PFSK-1 (cell line): ENCODE results near the gene CUBN.

Experiments used
- POLR2AphosphoS5 ChIP-seq: IDR thresholded peaks from 2 replicates; pipeline ENCODE4 v1.6.1; 2012; ENCODE audit warnings: low read depth, mild to moderate bottlenecking, control low read depth, low read length, moderate library complexity
- REST ChIP-seq, 2 experiments: IDR thresholded peaks; 2 replicates each; pipeline versions ENCODE4 v1.6.1 to v1.8.0; 2011 to 2012; ENCODE audit warnings: low read depth in 2 of 2, low read length in 2 of 2, control low read depth in 1 of 2, inconsistent platforms in 1 of 2, mild to moderate bottlenecking in 1 of 2, moderate library complexity in 1 of 2; ENCODE audit not compliant: insufficient read depth in 1 of 2
- SIN3A ChIP-seq: IDR thresholded peaks from 2 replicates; pipeline ENCODE4 v1.6.1; 2012; ENCODE audit warnings: mild to moderate bottlenecking, low read length, moderate library complexity, borderline replicate concordance; ENCODE audit not compliant: insufficient read depth
- TAF1 ChIP-seq: IDR thresholded peaks from 2 replicates; pipeline ENCODE4 v1.6.1; 2012; ENCODE audit warnings: low read length, control low read depth, borderline replicate concordance; ENCODE audit not compliant: insufficient read depth

DNA sequence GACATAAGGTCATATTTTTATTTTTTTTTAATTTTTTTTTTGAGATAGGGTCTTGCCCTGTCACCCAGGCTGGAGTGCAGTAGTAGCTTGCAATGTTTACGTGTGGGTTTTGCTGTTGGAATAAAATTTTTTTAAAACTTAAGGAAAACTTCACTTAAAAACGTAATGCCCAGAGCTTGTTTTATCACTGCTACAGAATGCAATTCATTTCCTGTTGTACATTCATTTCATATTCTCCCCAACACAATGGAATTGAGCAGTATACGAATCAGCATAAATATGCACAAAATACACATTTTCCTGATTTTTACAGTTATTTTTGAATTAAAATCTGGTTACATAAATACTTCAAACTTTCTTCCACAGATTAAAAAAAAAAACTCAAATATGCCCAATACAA lies 352.7 kb downstream of the CUBN start:
- no peak for TF ChIP-seq REST (IDR thresholded peaks at IDR 0.05; ENCODE audit: insufficient read depth in 1 of 2, low read depth in 2 of 2, low read length in 2 of 2)
- TF ChIP-seq SIN3A, result no peak
- no peak for TF ChIP-seq POLR2AphosphoS5
- TF ChIP-seq TAF1, result no peak
